IPS DF 4.7 (cell line): ENCODE results near the gene UBXN10.

Experiments used
- DNase-seq: peaks from one replicate; pipeline ENCODE4 v3.0.0-alpha.2; 2013; ENCODE audit warnings: low spot score; ENCODE audit errors: extremely low read depth

The UBXN10 gene

GRCh38 chr1:20185834-20186782 lies at the start of gene UBXN10, which contains the start of gene PLA2G2C:
UBXN10 (plus strand) TSS chr1:20186096; CDS start chr1:20190562, 4,466 bp downstream.
PLA2G2C (minus strand) TSS chr1:20186518; CDS start chr1:20177363, 9,155 bp downstream.
- DNase-seq = no peak

GRCh38 chr1:20136249-20136648 lies 49.6 kb upstream of the UBXN10 start:
- DNase-seq = no peak

GRCh38 chr1:20137055-20137454 lies 48.8 kb upstream of the UBXN10 start:
- no peak for DNase-seq

GRCh38 chr1:20137604-20138003 lies 48.3 kb upstream of the UBXN10 start:
- DNase-seq = no peak

GRCh38 chr1:20138346-20138745 lies 47.5 kb upstream of the UBXN10 start:
- no peak for DNase-seq

- DNase-seq = no peak
These were observed 46.8 kb upstream of the UBXN10 start, which contains the start of gene PLA2G2F for GRCh38 chr1:20138961-20139550. PLA2G2F (plus strand) TSS chr1:20139323; CDS start chr1:20139428, 105 bp downstream.

- DNase-seq = no peak
These were observed 45.9 kb upstream of the UBXN10 start for GRCh38 chr1:20139776-20140612.

- DNase-seq = no peak
These were observed 44.9 kb upstream of the UBXN10 start for GRCh38 chr1:20141001-20141400.

- no peak for DNase-seq
These were observed 44.4 kb upstream of the UBXN10 start for GRCh38 chr1:20141466-20141865.

- no peak for DNase-seq
These were observed 43.7 kb upstream of the UBXN10 start for GRCh38 chr1:20142001-20142710.

GRCh38 chr1:20143318-20143717 lies 42.6 kb upstream of the UBXN10 start:
- DNase-seq = no peak

- no peak for DNase-seq
These were observed 41.9 kb upstream of the UBXN10 start for GRCh38 chr1:20143734-20144565.

- no peak for DNase-seq
These were observed 37.9 kb upstream of the UBXN10 start for GRCh38 chr1:20147846-20148570.

GRCh38 chr1:20148571-20149500 lies 37.1 kb upstream of the UBXN10 start:
- no peak for DNase-seq

GRCh38 chr1:20149601-20150325 lies 36.1 kb upstream of the UBXN10 start:
- DNase-seq = no peak

GRCh38 chr1:20150326-20150705 lies 35.6 kb upstream of the UBXN10 start:
- DNase-seq = no peak

- no peak for DNase-seq
These were observed 34.9 kb upstream of the UBXN10 start for GRCh38 chr1:20150969-20151368.
